RWPE2 (cell line): ENCODE results near the gene TRPV4.
A peak's percentile ranks its signal among the peaks of the same experiment; 100 is the strongest.

Experiments
- ATAC-seq: fragments of 200-7000 bp; cut with Tn5 transposase; 3 replicates; pipeline ENCODE4 v1.9.1; 2021; ENCODE audit warnings: low read depth
- DNase-seq: peaks from one replicate; pipeline ENCODE4 v3.0.0-alpha.2; 2020; ENCODE audit warnings: low spot score
- H3K27ac ChIP-seq: fragments of 450-650 bp; 2 replicates; pipeline ENCODE4 v1.5.1; 2017; ENCODE audit warnings: mild to moderate bottlenecking; ENCODE audit not compliant: poor library complexity, severe bottlenecking
- H3K27me3 ChIP-seq: fragments of 250-450 bp; sonication (Bioruptor Pico); 2 replicates; pipeline ENCODE4 v1.5.1; 2021; ENCODE audit warnings: mild to moderate bottlenecking, moderate library complexity; ENCODE audit not compliant: insufficient read depth, poor library complexity, severe bottlenecking
- H3K36me3 ChIP-seq: fragments of 250-450 bp; sonication (Bioruptor Pico); 2 replicates; pipeline ENCODE4 v1.5.1; 2020; ENCODE audit warnings: low read depth, mild to moderate bottlenecking, moderate library complexity
- H3K4me1 ChIP-seq: fragments of 250-450 bp; sonication (Bioruptor Pico); 2 replicates; pipeline ENCODE4 v1.5.1; 2021; ENCODE audit warnings: mild to moderate bottlenecking, moderate library complexity; ENCODE audit not compliant: insufficient read depth, poor library complexity, severe bottlenecking
- H3K4me3 ChIP-seq: fragments of 250-450 bp; sonication (Bioruptor Pico); 2 replicates; pipeline ENCODE4 v1.5.1; 2021; ENCODE audit warnings: mild to moderate bottlenecking, moderate library complexity; ENCODE audit not compliant: severe bottlenecking
- H3K9me3 ChIP-seq: fragments of 250-450 bp; sonication (Bioruptor Pico); 2 replicates; pipeline ENCODE4 v1.5.1; 2021; ENCODE audit warnings: mild to moderate bottlenecking, moderate library complexity; ENCODE audit not compliant: severe bottlenecking
- TF ChIP-seq, protein P1 (sequence below): fragments of 450-650 bp; IDR thresholded peaks from one replicate; pipeline ENCODE4 v1.5.1; 2017; ENCODE audit warnings: mild to moderate bottlenecking, moderate library complexity; ENCODE audit not compliant: poor library complexity, severe bottlenecking

Gene TRPV4

DNA sequence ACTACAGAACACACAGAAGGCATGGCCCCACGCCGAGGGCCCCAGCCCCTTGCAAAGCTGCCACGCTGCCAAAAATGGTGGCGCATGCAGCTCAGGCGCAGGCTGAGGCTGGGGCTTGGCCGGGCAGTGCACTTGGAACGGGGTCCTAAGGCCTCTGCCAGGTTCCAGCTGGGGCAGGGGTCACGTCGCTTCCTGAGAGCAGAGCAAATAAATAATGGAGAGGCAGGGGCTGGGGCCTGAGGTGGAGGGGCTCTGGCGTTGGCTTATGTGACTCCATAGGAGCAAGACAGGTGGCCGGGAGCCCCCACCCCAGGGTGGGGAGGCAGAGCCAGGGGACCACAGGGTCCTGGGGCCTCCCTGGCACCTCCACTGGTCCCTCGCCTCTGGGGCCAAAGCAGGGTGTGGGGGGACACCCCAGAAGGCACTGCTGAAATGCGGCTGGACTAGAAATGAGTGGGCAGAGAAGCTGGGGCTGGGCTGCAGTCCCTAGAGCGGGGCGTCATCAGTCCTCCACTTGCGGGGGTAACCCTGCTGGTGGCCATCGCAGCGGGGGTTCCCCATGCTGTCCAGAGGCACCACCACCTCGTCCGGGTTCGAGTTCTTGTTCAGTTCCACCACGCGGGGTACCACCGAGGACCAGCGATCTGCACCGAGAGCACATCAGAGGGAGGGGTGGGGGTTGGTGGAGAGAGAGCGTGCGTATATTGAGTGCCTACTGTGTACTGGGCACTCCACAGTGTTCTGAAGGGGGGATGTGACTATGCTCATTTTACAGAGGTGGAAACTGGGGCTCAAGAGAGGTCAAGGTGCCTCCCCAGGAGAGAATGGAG is 49.8 kb downstream of the TRPV4 start:
- no peak overlapping the region for H3K27ac ChIP-seq
- no peaks in the 10 kb centered on the region for H3K36me3 ChIP-seq
- H3K27me3 ChIP-seq: no peaks in the 10 kb centered on the region
- no peak overlapping the region for H3K4me3 ChIP-seq
- H3K9me3 ChIP-seq: no peaks in the 10 kb centered on the region
- TF ChIP-seq, protein P1, sequence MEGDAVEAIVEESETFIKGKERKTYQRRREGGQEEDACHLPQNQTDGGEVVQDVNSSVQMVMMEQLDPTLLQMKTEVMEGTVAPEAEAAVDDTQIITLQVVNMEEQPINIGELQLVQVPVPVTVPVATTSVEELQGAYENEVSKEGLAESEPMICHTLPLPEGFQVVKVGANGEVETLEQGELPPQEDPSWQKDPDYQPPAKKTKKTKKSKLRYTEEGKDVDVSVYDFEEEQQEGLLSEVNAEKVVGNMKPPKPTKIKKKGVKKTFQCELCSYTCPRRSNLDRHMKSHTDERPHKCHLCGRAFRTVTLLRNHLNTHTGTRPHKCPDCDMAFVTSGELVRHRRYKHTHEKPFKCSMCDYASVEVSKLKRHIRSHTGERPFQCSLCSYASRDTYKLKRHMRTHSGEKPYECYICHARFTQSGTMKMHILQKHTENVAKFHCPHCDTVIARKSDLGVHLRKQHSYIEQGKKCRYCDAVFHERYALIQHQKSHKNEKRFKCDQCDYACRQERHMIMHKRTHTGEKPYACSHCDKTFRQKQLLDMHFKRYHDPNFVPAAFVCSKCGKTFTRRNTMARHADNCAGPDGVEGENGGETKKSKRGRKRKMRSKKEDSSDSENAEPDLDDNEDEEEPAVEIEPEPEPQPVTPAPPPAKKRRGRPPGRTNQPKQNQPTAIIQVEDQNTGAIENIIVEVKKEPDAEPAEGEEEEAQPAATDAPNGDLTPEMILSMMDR: no peak
- no peak for ATAC-seq
- DNase-seq: peak; percentile 57
- H3K4me1 ChIP-seq: no peaks in the 10 kb centered on the region

DNA sequence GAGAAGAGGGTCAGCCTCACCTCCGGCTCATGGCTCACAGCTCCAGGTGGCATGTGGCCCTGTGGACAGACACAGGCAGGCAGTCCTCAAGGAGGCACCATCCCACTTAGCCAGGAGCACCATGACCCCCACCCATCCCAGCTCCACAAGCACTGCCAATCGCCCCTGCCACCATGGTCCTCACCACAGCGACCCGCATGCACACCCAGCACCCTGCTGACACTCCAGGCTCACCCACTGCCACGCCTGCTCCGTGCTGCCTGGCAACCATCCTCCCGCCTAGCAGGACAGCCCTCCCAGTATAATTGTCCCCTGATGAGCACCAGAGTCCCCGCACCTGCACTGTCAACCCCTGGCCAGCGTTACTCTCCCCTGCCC is 50.9 kb downstream of the TRPV4 start:
- no peaks in the 10 kb centered on the region for H3K36me3 ChIP-seq

DNA sequence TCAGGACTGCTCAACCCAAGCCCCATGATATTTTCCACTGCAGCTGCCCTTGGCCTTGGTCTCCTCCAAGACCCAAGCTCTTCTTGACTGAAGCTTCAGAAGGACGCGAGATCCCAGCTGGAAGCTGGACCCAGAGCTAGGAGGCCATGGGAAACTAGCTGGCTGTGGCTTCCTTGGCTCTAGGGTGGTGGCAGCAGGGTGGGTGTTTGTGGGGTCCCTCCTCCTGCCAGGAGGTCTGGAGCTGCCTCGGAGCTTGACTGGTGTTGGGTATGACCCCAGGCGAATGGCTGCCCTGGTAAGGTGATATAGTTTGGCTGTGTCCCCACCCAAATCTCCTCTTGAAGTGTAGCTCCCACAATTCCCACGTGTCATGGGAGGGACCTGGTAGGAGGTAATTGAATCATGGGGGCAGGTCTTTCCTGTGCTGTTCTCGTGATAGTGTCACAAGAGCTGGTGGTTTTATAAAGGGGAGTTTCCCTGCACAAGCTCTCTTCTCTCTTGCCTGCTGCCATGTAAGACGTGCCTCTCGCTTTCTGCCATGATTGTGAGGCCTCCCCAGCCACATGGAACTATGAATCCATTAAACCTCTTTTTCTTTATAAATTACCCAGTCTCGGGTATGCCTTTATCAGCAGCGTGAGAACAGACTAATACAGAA is 51.4 kb downstream of the TRPV4 start:
- DNase-seq (no peak), ATAC-seq (no peak)
- TF ChIP-seq, protein P1: no peak
- H3K9me3 ChIP-seq: no peaks in the 10 kb centered on the region
- H3K4me3 ChIP-seq: no peak overlapping the region
- no peaks in the 10 kb centered on the region for H3K27me3 ChIP-seq
- H3K4me1 ChIP-seq: peaks cover 3% of the 10 kb centered on the region
- H3K27ac ChIP-seq: no peak overlapping the region
- H3K36me3 ChIP-seq: no peaks in the 10 kb centered on the region

More for the DNA sequence above, 50.9 kb downstream of the TRPV4 start:
- Histone ChIP-seq H3K9me3 (no peaks in the 10 kb centered on the region), H3K27ac (no peak overlapping the region), H3K27me3 (no peaks in the 10 kb centered on the region), H3K4me3 (no peak overlapping the region), H3K4me1 (peaks cover 3% of the 10 kb centered on the region)
- DNase-seq (peak; percentile 43), ATAC-seq (0 out of 3 replicates have a peak, but pooled peaks have one; percentile 23)
- TF ChIP-seq, protein P1: no peak

DNA sequence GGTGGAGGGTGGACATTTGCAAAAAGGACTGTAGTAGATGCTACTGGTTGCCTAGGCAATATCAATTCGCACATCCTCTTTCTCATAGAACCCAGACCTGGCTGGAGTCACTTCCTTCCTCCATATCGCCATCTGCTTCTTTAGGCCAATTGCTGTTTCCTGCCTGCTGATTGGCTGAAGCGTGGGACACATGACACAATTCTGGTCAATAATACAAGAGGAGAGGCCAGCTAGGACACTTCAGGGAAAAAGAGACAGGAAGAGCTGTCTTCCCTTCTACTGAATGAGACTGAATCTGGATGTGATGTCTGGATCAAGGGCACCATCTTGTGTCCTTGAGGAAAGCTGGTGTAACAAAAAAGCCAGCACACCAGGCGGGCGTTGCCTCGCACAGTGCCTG is 53.8 kb downstream of the TRPV4 start:
- H3K27me3 ChIP-seq: no peaks in the 10 kb centered on the region
- H3K9me3 ChIP-seq: no peaks in the 10 kb centered on the region
- TF ChIP-seq, protein P1: no peak
- DNase-seq (no peak), ATAC-seq (no peak)
- H3K36me3 ChIP-seq: no peaks in the 10 kb centered on the region
- H3K4me1 ChIP-seq: peaks cover 3% of the 10 kb centered on the region
- H3K4me3 ChIP-seq: no peak overlapping the region
- no peak overlapping the region for H3K27ac ChIP-seq
